ENCODE results near the gene UBE2D1.
A peak's percentile ranks its signal among the peaks of the same experiment; 100 is the strongest.
"Not testable (repeated sequence)": the region's sequence is repeated elsewhere in the genome, so short reads cannot be mapped to it uniquely, and the experiment has no call there.

Gene UBE2D1

DNA sequence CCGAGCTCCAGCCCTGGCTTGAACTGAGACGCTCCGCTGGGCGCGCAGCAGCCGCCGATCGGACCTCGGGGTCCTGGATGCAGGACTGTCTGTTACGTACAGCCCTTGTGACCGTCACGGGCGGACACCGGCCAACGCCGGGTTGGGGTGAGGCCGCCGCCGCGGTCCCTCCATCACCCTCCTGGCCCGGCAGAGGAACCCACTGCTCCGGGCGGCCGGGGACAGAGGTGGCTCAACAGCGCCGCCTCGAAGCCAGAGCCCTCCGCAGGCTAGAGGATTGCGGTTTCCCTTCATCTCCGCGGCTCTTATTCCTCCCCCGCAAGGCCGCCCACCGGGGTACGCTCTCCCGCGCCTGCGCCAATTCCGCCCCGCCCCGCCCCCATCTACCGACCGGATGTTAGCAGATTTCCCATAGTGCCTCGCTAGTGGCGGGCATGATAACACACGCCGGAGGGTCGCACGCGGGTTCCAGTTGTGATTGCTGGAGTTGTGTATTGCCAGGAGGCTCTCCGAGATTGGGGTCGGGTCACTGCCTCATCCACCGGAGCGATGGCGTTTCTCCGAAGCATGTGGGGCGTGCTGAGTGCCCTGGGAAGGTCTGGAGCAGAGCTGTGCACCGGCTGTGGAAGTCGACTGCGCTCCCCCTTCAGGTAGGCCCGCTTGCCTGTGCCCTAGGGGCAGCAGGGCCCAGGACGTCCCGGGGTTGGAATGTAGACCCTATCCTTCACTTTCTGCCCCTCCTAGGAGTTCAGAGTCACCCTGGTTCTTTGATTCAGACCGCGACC lies 50.4 kb downstream of the UBE2D1 start, which contains the start of gene TFAM:
Gene TFAM (plus strand): TSS at position 412 of the 785 bp plus-strand sequence. CDS start 138 bp downstream, at position 550.
- peak; percentile 85 for DNase-seq

DNA sequence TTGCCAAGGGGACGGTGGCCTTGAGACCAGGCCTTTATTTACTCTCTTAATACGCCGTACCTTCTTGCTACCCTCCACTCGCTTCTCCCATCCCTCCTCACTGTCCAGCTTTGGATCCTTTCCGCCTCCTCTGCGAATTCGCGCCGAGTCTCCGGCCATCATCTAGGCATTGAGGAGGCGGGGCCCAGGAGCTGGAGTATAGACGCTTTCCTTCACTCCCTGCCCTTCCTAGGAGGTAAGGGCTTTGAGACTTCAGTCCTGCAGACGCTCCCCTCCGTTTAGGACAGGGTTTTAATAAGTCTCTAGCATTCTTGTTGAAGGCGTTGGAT lies 50.9 kb downstream of the UBE2D1 start:
- no peak for DNase-seq

DNA sequence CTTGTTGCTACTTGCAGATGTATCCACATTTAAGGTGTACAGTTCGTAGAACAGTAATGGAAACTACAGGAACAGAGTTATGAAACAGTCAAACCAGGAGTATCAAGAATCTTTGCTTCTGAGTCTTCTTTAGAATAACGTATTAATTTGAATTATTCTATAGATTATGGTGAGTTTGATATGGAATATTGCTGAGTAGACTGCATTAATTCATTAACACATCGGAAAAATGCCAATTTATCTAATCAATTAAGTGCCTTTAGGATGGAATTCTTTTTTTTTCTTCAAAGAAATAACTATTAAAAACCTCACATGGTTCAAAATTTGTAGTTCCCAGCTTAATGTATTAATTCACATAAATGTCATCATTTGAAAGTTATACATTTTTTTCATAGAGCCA lies 54.2 kb downstream of the UBE2D1 start:
- no peak for DNase-seq

DNA sequence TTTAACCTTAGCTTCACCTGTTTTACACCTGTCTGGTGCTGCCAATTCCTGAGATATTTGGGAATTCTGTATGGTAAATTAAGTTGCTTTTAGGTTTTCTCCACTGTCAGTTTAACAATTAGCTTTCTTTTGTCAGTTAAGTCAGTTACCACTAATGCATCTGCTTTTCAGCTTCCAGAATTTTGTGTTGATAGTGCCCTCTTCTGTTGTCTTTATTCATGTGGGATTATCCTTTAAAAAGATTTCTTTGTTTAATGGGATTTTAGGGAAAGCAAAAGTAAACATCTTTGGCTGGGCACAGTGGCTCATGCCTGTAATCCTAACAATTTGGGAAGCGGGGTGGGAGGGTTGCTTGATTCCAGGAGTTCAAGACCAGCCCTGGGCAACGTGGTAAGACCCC lies 58.5 kb downstream of the UBE2D1 start:
- DNase-seq, result no peak

DNA sequence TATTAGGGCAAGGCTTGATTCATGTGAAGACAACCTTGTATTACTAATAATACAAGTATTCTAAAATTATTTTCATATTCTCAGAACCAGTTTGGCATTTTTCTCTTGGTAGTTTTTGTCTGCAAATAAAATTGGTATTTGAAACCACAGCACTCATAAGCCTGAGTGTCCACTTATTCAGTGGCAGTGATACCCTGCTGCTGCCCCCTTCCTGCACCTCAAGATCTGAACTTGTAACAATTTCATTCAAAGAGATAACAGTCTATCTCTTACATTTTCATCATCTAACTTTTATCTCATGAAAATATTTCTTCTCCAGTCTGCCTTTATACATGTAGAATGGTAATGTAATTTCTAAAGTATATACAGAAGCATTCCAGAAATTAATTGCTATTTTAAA lies 59.7 kb downstream of the UBE2D1 start:
- no peak for DNase-seq

DNA sequence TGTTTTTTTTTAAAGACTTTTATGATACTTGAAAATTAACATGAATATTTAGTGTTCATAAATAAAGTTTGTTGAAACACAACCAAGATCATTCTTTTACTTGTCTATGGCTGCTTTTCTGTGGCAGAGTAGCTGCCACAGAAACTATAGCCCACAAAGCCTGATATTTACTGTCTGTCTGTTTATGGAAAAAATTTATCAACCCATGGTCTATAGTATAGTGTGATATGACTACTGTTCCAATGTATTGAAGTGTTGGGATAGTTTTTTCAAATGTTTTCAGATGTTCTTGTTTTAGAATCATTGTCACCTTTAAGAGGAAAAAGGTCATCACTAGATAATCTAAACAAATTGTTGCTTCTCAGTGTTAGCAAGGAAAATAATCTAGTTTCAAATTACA lies 61.3 kb downstream of the UBE2D1 start:
- DNase-seq, result no peak

DNA sequence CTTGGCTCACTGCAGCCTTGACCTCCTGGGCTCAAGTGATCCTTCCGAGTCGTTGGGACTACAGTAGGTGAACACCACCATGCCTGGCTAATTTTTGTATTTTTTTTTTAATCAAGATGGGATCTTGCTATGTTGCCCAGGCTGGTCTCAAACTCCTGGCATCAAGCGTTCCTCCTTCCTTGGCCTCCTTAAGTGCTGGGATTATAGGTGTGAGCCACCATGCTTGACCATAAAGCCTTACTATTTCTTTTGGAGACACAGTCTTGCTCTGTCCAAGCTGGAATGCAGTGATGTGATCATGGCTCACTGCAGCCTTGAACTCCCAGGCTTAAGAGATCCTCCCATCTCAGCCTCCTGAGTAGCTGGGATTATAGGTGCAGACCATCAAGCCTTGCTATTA lies 63.0 kb downstream of the UBE2D1 start:
- no peak for DNase-seq

DNA sequence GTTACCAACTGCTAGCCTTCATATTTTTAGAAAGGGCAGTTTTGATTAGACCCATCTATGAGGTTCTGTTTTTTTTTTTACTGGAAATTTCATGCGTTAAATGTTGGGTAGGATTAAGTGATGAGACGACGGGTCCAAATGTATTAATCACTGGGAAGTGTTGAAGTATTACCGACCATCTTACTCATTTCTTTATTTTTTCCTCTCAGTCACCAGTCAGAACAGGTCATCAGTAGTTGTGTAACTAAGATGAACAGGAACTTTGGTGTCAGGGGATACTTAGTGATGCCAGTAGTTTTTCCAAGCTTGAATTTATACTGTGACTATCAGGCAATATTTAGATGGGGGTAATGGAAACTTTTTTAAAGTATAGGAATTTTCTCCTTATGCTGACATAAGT lies 64.6 kb downstream of the UBE2D1 start:
- no peak for DNase-seq

DNA sequence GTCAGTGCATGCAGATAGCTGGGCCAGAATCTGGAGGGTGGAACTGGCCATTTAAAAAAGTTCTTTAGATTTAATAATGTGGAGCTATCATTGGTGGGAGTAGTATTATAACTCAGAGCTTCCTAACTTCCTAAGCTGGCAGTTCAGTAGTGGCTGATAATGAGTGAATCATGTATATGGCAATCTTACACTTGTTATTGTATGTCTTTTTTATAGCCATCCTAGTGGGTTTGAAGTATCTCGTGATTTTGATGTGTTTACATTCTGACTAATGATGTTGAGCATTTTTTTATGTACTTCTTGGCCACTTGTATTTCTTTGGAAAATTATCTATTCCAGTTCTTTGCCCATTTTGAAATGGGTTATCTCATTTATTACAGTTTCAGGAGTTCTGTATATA lies 65.8 kb downstream of the UBE2D1 start:
- DNase-seq, result no peak

DNA sequence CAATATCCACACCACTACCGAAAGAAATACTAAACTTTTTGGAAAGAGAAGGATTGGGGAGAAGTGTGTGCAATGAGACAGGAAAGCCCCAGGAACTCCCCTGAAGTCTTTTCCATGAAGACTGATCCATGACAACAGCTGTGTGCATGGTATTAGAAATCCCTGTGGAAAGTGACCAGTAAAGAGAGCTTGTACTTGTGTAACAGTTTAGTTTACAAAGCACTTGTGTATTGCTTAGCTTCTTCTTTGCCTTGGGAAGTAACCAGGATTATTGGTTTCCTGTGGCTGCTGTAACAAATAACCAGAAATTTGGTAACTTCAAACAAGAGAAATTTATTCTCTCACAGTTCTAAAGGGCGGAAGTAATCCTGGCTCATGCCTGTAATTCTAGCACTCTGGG lies 69.2 kb downstream of the UBE2D1 start:
- no peak for DNase-seq

DNA sequence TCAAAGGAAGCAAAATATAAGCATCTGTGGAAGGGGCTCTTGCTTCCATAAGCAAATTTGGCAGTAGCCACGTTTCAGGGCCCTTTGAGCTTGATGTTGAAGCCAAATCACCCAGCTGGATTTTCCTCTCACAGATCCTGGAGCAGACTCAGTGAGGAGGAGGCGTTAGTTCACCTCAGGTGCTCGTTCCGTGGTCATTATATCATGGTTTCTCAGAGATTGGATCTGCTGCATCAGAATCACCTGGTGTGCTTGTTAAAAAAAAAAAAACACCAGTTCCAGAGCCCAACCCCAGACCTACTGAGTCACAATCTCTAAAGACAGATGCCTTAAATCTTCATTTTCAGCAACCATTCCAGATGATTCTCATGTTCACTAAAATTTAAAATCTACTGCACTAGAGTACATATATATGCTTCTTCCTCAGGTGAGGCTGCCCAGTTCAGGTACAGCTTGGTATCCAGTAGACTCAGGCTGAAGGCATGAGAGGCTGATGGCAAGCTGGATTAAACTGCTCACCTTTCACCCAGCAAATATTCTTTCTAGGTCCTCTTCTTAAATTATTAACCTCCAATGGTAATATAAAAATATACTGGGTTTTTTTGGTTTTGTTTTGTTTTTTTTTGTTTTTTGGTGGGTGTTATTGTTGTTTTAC lies 75.3 kb downstream of the UBE2D1 start:
- DNase-seq, result no peak

DNA sequence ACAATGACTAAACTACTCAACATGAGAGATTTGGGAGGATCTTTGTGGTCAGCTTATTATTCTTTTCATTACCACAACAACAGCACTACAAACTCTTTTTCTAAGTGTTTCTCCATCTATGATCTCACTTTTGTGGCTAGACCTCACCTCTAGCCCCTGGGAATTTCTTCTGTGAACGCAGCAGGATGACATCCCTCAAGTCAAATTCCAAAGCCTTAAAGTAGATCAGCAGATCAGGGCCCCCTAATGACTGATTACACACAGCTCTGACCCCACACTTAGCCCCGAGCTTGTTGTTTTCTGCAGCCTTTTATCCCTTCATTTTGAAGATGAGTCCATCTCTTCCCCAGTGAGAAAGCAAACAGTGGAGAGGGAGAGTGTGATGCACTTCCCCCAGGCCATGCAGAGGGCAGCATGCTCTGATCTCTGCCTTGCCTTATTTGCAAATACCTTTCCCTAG lies 77.7 kb downstream of the UBE2D1 start:
- no peak for DNase-seq

DNA sequence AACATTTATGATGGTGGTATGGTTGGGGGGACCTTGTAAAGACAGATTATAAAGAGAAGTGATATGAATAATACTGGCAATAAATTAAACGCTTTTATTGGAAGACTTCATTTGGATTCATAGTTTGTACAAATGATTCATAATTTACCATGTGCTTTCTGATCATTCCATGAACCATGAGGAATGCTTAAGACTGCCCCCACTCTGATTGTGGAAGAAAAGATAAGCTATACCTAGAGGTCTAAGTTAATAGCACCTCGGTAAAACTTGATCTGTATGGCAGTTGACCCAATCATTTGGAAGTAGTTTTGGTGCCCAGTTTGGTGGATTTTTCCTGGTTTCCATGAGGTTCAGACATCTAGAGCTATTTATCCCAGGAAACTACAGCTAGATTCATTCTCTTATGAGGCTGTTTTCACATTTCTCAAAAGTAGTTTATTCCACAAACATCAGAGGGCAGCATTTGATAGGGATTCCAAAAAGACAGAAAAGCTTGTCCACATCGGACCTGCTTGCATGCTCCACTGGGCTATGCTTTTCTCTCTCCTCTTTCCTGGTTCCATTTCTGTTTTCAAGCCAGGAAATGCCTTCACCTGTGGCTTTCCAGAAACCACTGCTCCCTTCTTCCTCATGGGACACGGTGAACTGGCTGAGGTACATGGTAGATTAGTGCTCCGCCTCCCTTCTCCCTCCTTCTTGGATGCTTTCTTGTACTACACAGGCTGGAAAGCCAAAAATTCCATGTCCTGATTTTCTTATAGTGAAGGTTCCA lies 79.7 kb downstream of the UBE2D1 start:
- DNase-seq, result no peak

DNA sequence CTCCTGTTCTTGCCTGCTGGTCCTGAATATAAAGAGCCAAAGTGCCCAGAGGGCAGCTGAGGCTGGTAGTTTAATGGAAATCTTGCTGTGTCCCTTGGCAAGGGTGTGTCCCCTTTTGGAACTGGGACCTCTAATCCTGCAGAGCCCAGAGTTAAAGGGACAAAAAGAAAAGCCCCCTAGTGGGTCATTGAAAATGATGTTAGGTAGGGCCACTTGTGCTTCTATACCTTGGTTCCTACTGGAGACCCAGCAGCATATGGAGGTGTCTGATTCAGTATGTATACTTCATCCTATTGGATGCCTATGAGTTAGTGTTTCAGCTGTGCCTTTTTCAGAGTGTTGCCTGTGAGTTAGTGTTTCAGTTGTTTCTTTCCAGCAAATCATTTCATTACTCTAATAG lies 81.0 kb downstream of the UBE2D1 start:
- DNase-seq, result no peak

DNA sequence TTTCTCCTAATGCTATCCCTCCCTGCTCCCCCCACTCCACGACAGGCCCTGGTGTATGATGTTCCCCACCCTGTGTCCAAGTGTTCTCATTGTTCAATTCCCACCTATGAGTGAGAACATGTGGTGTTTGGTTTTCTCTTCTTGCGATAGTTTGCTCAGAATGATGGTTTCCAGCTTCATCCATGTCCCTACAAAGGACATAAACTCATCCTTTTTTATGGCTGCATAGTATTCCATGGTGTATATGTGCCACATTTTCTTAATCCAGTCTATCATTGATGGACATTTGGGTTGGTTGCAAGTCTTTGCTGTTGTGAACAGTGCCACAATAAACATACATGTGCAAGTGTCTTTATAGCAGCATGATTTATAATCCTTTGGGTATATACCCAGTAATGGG lies 83.1 kb downstream of the UBE2D1 start:
- not testable (repeated sequence) for DNase-seq

Measured in GDM1 (cell line).